ENCODE measurements around the gene SLC2A13.
"Not testable (repeated sequence)": the region's sequence is repeated elsewhere in the genome, so short reads cannot be mapped to it uniquely, and the experiment has no call there.

SLC2A13 gene

GRCh38 chr12:40055776-40056175 lies 50.1 kb downstream of the SLC2A13 start:
- ChIA-PET POLR2A (no interaction called here), CTCF (interaction anchor here (2.0 kb wide), 1 partner anchor 8 kb away, joined by 4 read pairs; no protein-coding TSS in a partner anchor)
- no peak for TF ChIP-seq CTCF (IDR thresholded peaks at IDR 0.05; ENCODE audit: control extremely low read depth, extremely low read depth, low read depth, missing control alignments)
- no peak for DNase-seq (ENCODE audit: extremely low spot score)

- TF ChIP-seq CTCF (IDR thresholded peaks at IDR 0.05; ENCODE audit: control extremely low read depth, extremely low read depth, low read depth, missing control alignments), result no peak
- POLR2A ChIA-PET, result no interaction called here
- CTCF ChIA-PET, result no interaction called here
- no peak for DNase-seq (ENCODE audit: extremely low spot score)
Observed at GRCh38 chr12:40055228-40055579, 50.7 kb downstream of the SLC2A13 start.

GRCh38 chr12:40054555-40055227 lies 51.2 kb downstream of the SLC2A13 start:
- ChIA-PET POLR2A (no interaction called here), CTCF (interaction anchor here (1.0 kb wide), 1 partner anchor 732 kb away, joined by 3 read pairs; no protein-coding TSS in a partner anchor)
- DNase-seq (ENCODE audit: extremely low spot score), result no peak
- no peak for TF ChIP-seq CTCF (IDR thresholded peaks at IDR 0.05; ENCODE audit: control extremely low read depth, extremely low read depth, low read depth, missing control alignments)

- POLR2A ChIA-PET, result no interaction called here
- CTCF ChIA-PET, result interaction anchor here (1.0 to 1.1 kb wide), 2 partner anchors 38 kb away, joined by 3 read pairs; no protein-coding TSS in a partner anchor
- TF ChIP-seq CTCF (IDR thresholded peaks at IDR 0.05; ENCODE audit: control extremely low read depth, extremely low read depth, low read depth, missing control alignments), result no peak
- DNase-seq (ENCODE audit: extremely low spot score), result no peak
Observed at GRCh38 chr12:40049268-40049667, 56.6 kb downstream of the SLC2A13 start.

GRCh38 chr12:40047002-40047401 lies 58.9 kb downstream of the SLC2A13 start:
- CTCF ChIA-PET, result interaction anchor here (1.0 to 1.6 kb wide), 3 partner anchors 8 to 11 kb away, joined by 3 to 6 read pairs (median 4); no protein-coding TSS in a partner anchor
- POLR2A ChIA-PET; DNase-seq (ENCODE audit: extremely low spot score): not testable (repeated sequence)

- CTCF ChIA-PET, result no interaction called here
- no peak for DNase-seq (ENCODE audit: extremely low spot score)
- POLR2A ChIA-PET, result no interaction called here
- TF ChIP-seq CTCF (IDR thresholded peaks at IDR 0.05; ENCODE audit: control extremely low read depth, extremely low read depth, low read depth, missing control alignments), result no peak
Observed at GRCh38 chr12:40045656-40046055, 60.2 kb downstream of the SLC2A13 start.

- ChIA-PET CTCF (no interaction called here), POLR2A (no interaction called here)
- no peak for TF ChIP-seq CTCF (IDR thresholded peaks at IDR 0.05; ENCODE audit: control extremely low read depth, extremely low read depth, low read depth, missing control alignments)
- no peak for DNase-seq (ENCODE audit: extremely low spot score)
Observed at GRCh38 chr12:40044396-40044795, 61.5 kb downstream of the SLC2A13 start.
